OCI-M2 (cell line): ENCODE data around the gene APBA3.

Source experiments
- DNase-seq: peaks from one replicate; lab custom pipeline; 2025; ENCODE audit not compliant: unreplicated experiment; lab: John Stamatoyannopoulos, UW

The APBA3 gene

GRCh38 chr19:3751236-3751635, 10.3 kb downstream of the APBA3 start:
- no peak for DNase-seq

DNA sequence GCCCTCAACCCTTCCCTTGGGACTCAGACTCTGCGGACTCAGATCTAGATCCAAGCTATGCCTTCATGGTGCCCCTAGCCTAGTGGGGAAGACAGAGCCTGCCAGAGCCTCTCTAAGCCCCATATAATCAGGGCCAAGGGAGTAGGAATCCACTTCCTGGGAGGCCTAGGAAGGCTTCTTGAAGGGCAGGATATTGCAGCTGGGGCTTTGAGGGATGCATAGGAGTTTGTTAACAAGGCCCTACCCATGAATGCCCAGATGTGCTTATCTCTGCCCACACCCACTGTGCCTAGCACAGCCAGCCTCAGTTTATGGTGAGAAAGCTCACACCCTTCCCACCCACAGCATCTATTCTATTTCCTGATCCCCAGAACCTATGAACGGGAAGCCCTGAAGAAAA, 11.3 kb downstream of the APBA3 start:
- no peak for DNase-seq

GRCh38 chr19:3748965-3749364, 12.5 kb downstream of the APBA3 start:
- DNase-seq = no peak

GRCh38 chr19:3746371-3747056, 15.0 kb downstream of the APBA3 start:
- DNase-seq = no peak

GRCh38 chr19:3745363-3746045, 16.0 kb downstream of the APBA3 start:
- DNase-seq = no peak

DNA sequence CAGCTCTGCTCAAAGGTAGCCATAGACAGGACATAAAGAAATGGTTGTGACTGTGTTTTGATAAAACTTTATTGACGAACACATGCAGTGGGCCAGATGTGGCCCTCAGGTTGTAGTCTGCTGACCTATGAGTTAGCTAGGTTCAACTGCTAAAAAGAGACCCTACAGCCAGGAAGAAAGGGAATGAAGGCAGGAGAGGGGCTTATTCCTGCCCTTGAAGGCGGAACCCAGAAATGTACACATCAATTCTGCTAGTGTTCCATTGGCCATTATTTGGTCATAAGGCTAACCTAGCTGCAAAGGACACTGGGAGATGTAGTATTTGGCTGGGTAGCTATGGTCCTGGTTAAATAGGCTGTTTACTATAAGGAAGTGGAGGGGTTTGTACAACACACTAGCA, 18.0 kb downstream of the APBA3 start:
- DNase-seq = no peak

- DNase-seq = no peak
These were observed 21.1 kb downstream of the APBA3 start for GRCh38 chr19:3740431-3740830.

DNA sequence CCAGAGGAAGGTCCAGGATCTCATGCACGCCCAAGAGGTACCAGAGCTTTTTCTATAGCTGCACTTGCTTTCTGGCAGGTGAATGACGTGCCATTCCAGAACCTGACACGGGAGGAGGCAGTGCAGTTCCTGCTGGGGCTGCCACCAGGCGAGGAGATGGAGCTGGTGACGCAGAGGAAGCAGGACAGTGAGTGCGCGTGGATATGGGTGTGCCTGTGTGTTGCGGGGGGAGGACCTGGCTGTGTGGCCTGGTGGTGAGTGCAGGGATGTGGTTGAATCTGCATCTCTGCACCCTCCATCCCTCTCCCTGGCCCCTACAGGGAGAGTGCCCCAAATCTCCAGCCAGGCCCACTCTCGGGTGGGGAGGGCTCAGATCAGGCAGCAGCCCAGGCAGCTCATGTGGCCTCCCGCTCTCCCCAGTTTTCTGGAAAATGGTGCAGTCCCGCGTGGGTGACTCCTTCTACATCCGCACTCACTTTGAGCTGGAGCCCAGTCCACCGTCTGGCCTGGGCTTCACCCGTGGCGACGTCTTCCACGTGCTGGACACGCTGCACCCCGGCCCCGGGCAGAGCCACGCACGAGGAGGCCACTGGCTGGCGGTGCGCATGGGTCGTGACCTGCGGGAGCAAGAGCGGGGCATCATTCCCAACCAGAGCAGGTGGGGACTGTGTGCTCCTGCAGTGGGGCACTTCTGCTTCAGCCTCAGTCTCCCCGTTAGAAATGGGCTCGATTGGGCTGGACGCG, 22.8 kb downstream of the APBA3 start:
- no peak for DNase-seq

DNA sequence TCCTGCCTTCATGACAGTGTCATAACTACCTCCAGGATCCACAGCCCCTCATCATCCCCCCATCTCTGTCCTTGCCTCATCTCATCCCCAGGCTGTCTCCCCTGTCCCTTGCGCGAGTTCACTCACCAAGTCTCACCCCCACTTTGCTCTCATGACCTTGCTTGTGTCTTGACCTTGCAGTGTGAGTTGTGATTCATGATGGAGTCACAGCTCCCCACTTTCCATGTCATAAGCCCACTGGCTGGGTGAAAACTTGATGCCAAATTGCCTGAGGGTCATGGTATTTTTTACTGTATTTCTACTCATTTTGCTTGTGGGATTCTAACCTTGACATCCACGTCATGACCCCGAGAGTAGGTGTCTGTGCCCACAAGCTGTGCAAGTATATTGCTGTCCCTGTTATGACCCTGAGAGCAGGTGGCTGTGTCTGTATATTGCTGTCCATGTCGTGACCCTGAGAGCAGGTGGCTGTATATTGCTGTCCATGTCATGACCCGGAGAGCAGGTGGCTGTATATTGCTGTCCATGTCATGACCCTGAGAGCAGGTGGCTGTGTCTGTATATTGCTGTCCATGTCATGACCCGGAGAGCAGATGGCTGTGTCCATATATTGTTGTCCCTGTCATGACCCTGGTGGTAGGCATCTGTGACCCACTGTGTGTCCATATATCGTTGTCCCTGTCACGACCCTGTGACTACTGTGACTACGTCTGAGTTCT, 23.8 kb downstream of the APBA3 start:
- DNase-seq = no peak

GRCh38 chr19:3736106-3736724, 25.3 kb downstream of the APBA3 start:
- DNase-seq = no peak

DNA sequence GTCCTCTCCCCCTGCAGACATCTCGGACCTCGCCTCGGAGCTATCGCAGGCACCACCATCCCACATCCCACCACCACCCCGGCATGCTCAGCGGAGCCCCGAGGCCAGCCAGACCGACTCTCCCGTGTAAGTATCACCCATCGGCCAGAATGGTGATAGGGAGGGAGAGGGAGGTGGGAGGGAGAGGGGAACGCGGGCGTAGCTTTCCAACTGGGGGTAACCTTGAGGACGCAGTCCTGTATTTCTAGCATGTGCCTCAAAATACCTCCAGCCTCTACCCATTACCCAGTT, 27.2 kb downstream of the APBA3 start:
- DNase-seq = no peak

DNA sequence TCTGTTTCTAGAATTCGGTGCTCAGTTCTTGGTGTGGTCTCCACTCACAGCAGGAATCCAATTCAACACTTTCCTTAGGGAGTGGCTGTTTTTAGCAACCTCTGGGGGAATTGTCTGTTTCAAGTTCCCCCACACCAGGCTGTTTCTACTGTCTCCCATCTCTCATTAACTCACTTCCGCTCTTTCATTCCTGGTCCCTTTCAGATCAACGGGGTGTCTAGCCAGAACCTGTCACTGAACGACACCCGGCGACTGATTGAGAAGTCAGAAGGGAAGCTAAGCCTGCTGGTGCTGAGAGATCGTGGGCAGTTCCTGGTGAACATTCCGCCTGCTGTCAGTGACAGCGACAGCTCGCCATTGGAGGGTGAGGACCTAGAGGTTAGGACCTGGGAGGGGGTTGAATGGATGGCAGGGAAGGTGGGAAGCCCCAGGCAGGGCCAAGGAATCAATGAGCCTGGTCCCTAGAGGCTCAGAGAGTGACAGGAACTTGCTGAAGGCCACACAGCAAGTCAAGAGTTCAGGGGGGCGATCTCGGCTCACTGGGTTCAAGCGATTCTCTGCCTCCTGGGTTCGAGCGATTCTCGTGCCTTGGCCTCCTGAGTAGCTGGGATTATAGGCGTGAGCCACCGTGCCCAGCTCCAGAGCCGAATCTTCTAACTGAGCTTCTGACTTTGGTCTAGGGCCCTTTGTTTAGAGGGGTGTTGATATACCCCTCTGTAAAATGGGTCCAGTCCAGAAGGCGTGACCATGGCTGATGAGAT, 27.8 kb downstream of the APBA3 start:
- DNase-seq = no peak

- no peak for DNase-seq
These were observed 29.4 kb downstream of the APBA3 start for GRCh38 chr19:3732108-3732507.

- no peak for DNase-seq
These were observed 31.0 kb downstream of the APBA3 start for GRCh38 chr19:3730457-3730958.

DNA sequence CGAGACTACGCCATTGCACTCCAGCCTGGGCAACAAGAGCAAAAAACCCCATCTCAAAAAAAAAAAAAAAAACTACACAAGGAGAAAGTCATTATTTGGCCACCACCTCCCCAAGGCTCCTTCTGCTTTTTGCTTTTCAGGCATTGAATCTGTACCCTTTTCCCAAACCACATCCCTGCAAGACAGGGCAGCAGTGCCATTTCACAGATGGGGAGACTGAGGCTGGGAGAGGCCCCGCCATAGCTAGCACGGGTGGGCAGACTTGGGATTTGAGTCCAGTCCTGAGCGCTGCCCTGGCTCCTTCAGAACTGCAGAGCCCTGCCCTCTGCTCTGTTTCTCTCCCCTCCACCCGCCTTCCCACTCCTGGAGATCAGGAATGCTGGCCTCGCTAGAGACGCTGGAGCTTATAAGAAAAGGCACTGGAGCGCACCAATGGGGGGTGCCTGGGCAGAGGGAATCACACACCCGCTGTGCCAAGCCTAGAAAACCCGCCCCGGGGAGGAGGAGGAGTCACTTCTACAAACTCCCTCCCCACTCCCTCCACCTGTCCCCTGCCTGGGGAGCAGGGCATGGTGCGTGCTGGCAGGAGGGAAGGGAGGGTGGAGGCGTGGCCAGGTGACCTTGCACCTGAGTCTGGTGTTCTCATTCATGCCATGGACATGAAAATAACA, 35.7 kb downstream of the APBA3 start:
- no peak for DNase-seq

GRCh38 chr19:3725121-3725520, 36.4 kb downstream of the APBA3 start:
- no peak for DNase-seq

DNA sequence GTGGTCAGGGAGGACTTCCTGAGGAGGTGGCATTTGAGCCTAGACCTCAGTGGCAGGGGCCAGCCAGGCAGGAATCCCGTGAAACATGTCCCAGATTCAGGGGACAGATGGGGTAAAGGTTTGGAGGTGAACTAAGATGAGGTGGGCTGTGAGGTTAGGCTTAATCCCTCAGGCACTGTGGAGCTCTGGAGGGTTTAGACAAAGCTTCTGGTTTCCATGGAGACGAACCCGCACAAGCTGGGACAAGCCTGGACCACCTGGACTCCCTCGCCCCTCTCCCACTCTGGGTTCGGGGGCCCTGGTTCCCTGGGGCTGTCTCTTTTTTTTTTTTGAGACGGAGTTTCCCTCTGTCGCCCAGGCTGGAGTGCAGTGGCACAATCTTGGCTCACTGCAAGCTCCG, 37.6 kb downstream of the APBA3 start:
- no peak for DNase-seq

DNA sequence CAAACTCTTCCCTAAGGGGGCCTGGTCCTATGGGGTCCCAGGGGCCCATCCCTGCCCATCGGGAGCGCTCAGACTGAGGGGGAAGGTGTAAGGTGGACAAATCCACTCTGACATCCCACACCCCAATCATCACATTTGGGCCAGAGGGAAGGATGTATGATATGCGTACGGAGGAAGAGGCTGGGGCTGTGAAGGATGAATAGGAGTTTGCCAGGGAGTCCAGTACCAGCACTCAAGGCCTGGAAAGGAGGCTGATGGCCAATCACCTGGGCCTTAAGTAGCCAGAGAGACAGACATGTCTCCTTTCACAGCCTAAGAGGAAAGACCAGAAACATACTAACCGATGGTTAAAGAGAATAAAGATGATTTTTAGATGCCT, 38.4 kb downstream of the APBA3 start:
- DNase-seq = no peak

DNA sequence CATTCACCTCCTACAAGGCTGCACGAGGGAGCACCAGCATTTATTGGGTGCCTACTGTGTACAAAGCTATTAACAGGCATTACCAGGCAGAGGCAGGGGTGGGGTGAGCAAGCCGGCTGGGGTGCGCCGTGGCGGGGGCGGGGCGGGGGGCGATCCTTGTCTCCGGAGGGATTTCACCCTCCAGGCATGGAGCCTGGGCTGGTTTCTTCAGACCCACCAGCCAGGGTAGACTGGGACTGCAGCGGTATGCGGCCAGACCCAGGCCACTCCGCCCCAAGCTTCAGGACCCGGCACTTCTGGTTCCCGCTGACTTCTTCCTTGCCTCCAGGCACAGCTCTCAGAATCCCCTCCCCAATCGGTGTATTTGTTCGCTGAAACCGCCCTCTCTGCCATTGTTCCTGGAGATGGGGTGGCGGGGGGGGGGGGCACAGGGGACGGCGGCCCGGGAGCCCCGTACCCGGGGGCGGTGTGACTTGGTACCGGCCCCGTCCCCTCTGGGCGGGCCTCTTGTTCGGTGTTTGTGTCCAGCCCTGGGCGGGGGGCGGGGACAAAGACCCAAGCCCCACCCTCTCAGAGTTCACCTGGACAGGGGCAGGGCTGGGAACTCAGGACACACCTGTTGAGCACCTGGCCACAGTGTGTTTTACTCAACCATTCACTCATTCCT, 38.9 kb downstream of the APBA3 start:
- no peak for DNase-seq
